Jurkat, Clone E6-1 (cell line): ENCODE results near the gene KRTAP10-9. TPM values are rescaled to one million over a fixed set of nuclear protein-coding genes. Genes with fewer than 3 reads are reported as not detected.
A peak's percentile ranks its signal among the peaks of the same experiment; 100 is the strongest.
"Not testable (repeated sequence)": the region's sequence is repeated elsewhere in the genome, so short reads cannot be mapped to it uniquely, and the experiment has no call there.

Experiments
- DNase-seq: peaks from one replicate; pipeline ENCODE4 v3.0.0-alpha.2; 2011; ENCODE audit warnings: low read depth, low spot score
- H3K4me3 ChIP-seq: 2 replicates; pipeline ENCODE4 v1.5.1; 2011; ENCODE audit warnings: mild to moderate bottlenecking, low read length, control low read depth, moderate library complexity
- polyA plus RNA-seq: library from polyadenylated mRNA; unstranded; fragments of >200 nt; gene quantifications from one replicate; pipeline ENCODE4 v1.2.1, GENCODE V29; 2012; ENCODE audit warnings: missing spikeins; ENCODE audit not compliant: insufficient read length, insufficient read depth

The KRTAP10-9 gene, protein sequence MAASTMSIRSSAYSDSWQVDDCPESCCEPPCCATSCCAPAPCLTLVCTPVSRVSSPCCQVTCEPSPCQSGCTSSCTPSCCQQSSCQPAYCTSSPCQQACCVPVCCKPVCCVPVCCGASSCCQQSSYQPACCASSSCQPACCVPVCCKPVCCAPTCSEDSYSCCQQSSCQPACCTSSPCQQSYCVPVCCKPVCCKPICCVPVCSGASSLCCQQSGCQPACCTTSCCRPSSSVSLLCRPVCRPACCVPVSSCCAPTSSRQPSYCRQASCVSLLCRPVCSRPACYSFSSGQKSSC
- not detected for polyA plus RNA-seq

DNA sequence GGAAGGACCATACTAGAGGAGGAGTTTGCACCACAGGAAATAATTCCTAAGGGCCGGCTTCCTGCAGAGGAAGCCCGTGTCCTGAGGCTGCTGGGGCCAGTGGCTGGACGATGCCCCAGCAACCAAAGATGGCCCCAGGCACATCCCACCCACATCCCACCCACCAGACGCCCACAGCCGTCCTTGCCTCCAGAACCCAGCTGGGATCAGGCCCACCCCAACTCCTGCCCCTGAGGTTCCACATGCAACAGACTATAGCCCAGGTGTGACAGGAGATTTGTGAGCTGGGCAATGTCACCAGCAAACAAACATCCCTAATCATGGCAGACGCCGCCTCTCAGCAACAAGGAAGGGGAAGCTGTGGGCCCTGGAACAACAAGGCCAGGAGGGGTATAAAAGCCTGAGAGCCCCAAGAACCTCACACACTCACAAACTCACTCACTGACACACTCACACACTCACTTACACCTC is at the start of gene KRTAP10-9:
Gene KRTAP10-9 (plus strand): TSS at position 421 of the 471 bp plus-strand sequence. CDS start 79 bp downstream, outside the sequence.
- H3K4me3 ChIP-seq, result no peak within 1 kb of the TSS
- no peak for DNase-seq

DNA sequence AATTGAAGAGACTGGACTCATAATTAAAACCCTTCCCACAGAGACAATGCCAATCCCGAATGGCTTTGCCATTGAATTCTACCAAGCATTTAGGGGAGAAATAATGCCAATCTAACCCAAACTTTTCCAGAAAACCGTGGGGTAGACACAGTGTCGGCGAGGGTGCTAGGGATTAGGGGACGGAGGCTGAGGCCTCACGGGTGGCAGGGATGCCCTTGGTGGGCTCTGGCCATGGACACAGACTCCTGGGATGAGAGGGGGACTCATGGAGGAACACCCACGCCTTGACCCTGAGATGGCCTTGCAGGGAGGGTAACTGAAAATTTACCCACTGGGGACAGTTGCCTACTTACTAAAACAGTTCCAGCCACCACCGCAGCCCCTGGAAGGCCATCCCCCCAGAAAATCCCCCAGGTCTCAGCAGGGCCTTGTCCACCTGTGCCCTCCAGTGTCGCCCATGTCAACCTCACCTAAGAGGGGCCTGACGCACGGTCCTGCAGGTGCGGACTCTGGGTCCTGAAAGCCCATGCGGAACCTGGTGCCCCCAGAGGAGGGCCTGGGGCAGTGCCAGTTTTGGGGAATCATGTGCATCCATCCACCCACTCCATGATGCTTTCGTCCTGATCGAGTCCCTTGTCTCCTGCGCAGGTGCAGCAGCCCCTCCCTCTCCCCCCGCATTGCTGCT is 48.4 kb upstream of the KRTAP10-9 start:
- H3K4me3 ChIP-seq, result no peak overlapping the region
- DNase-seq, result no peak

DNA sequence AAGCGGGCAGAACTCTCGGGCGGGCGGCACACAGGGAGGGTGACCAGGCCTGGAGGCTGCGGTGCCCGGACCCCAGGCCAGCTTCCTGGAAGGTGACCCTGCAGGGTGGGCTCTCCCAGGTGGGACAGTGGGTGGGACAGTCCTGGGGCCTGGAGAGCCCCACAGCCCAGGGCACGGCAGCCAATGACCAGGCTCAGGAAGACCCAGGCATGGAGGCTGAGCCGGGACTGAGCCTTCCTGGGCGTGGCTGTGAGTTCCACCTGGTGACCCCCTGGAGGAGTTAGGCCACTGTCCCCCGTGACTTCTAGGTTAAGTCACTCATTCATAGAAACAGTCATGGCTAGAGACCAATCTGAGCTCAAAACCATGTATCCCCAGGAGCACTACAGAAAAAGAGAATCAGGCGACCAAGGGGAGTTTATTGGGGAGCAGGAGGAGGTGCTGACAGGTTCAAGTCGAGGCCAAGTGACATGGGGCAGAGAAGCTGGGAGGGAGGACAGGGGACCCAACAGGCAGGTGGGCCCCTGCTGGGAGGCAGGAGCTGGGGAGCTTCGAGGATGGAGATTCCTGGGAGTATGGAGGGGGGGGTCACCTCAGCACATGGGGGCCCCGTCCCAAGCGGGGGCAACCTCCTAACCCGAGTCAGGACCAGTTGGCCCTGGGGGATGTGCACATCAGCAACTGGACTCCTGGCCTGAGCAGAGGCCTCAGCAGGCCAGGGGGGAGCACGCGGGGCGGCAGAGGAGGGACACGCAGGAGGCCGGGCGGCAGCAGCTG is 47.6 kb upstream of the KRTAP10-9 start:
- DNase-seq, result no peak
- no peak overlapping the region for H3K4me3 ChIP-seq

DNA sequence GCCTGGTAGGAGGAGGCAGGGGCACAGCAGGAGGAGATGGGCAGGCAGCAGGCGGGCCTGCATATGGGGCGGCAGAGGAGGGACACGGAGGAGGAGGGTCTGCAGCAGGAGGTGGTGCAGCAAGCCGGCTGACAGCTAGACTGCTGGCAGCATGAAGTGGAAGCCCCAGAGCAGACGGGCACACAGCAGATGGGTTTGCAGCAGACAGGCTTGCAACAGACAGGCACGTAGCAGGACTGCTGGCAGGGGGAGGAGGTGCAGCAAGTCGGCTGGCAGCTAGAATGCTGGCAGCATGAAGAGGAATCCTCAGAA is 47.1 kb upstream of the KRTAP10-9 start:
- no peak for DNase-seq
- H3K4me3 ChIP-seq, result no peak overlapping the region

DNA sequence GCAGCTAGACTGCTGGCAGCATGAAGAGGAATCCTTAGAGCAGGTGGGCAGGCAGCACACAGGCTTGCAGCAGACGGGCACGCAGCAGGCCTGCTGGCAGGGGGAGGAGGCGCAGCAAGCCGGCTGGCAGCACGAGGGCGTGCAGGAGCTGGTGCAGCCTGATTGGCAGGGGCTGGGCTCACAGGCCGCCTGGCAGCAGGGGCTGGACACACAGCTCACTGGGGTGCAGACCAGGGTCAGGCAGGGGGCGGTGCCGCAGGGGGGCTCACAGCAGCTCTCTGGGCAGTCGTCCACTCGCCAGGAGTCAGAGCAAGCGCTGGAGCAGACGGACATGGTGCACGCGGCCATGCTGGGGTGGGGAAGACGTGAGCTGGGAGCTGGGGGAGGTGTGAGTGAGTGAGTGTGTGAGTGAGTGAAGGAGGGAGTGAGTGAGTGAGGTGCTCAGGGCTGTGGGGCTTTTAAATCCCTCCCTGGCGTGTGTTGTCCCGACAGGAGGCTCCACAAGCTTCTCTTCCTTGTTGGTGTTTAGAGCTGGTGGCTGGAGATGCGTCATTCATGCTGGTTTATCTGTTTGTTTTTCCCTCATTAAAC is 46.6 kb upstream of the KRTAP10-9 start, which contains the start of gene KRTAP10-5:
Gene KRTAP10-5 (minus strand): TSS at position 374 of the 591 bp plus-strand sequence. CDS start 26 bp downstream, at position 348.
- not testable (repeated sequence) for DNase-seq, H3K4me3 ChIP-seq

DNA sequence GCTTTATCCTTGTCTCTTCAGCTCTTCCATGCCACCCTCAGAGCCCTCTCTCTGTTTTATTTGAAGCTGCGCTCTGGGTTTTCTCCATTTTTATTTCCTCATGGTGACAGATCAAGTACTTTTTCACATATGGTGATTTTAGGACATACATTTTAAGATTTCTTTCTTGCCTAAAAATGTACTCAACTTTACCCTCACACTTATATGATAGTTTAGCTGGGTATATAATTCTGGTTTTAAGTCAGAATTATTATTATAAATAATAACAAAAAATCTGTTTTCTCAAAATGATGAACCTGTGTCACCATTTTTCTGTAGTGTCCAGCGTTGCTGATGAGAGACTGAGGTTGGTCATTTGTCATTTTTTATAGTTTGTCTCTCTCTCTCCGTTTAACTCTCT is 45.7 kb upstream of the KRTAP10-9 start:
- no peak overlapping the region for H3K4me3 ChIP-seq
- DNase-seq, result no peak

DNA sequence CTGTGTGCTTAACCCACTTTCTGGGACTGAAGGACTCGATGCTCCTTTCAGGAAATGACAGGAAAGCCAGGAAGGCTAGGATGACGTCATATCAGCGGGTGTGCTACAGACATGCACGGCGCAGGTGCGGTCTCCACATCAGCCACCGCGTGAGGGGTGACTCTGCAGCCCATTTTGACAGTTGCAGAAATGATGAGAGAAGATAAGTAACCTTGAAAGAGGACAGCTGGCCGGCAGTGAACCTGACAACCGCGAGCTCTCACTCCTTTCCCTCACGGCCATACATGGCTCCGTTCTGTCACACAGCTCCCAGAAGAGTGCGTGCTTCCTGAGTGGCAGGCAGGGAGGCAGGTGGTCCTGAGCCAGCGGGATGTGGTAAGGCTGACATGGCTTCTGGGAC is 44.8 kb upstream of the KRTAP10-9 start:
- no peak overlapping the region for H3K4me3 ChIP-seq
- DNase-seq, result no peak

DNA sequence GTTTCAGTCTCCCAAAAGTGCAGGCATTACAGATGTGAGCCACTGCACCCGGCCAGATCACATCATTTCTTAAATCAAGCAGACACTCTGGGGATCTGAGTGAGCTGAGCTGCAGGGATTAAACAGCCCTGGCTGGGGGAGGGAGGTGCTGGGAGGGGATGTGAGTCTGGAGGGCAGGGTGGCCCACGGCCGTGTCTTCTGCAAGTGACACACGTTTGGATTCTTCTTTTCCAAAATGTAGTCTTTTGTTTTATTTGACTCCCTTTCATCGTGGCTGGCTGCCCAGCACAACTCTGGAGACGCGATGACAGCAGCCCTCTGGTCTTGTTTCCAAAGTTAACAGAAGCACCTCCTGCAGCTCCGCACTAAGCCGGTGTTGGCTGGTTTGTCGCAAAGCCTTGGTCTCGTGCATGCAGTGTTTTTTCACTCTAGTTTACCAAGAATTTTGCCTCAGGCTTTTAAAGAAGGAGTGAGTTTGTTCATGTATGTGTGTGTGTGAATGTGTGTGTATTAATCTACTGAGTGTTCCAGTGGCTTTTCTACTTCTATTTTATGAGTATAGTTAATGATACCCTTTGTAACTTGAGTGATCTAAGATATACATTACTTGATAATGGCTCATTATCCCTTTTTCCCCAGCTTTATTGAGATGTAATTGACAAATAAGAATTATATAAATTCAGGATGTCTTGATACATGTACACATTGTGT is 43.6 kb upstream of the KRTAP10-9 start:
- no peak overlapping the region for H3K4me3 ChIP-seq
- no peak for DNase-seq

DNA sequence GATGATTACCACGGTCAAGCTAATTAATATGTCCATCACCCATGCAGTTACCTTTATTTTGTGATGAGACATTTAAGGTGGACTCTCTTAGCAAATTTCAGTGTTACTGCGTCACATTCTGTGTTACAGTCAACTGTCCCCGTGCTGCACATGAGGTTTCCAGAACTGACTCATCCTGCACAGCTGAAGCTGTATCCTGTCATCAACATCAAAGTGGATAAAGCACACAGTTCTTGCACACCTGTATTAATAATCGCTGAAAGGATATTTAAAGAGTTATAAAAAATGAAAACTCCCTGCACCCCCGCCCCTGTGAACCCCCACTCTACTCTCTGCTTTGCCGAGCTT is 43.1 kb upstream of the KRTAP10-9 start:
- no peak overlapping the region for H3K4me3 ChIP-seq
- DNase-seq, result peak; percentile 9

DNA sequence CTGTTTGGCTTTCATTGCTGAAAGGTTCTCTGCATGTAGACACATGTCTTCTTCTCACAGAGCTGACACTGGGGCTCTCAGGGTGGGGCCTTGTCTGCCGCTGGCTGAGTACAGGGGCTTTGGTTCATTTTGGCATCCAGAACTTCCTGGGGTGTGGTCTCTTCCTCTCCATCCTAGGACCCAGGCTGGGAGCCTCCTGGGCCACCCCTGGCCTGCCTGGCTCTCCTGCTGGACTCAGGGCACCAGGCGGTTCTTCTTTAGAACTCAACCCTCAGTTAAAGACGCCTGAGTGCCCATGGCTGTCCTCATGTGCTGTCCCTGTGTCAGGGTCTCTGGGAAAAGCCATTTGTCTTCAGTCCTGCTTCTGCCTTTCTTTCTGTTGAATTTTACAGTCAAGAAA is 41.0 kb upstream of the KRTAP10-9 start:
- no peak for DNase-seq
- H3K4me3 ChIP-seq, result no peak overlapping the region

DNA sequence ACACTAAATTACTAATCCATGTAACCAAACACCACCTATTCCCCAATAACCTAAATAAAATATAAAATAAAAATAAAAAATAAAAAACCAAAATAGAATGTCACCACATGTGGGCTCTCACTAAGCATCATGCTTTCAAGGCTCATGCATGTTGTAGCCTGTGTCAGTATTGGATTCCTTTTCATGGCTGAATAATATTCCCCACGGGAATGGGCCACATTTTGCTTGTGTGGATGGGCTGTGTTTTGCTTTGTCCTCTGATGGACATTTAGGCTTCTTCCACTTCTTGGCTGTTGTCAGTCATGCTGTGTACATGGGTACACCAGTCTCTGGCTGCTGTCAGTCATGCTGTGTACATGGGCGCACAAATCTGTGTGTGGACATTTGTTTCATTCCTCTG is 37.8 kb upstream of the KRTAP10-9 start:
- DNase-seq, result no peak
- no peak overlapping the region for H3K4me3 ChIP-seq

DNA sequence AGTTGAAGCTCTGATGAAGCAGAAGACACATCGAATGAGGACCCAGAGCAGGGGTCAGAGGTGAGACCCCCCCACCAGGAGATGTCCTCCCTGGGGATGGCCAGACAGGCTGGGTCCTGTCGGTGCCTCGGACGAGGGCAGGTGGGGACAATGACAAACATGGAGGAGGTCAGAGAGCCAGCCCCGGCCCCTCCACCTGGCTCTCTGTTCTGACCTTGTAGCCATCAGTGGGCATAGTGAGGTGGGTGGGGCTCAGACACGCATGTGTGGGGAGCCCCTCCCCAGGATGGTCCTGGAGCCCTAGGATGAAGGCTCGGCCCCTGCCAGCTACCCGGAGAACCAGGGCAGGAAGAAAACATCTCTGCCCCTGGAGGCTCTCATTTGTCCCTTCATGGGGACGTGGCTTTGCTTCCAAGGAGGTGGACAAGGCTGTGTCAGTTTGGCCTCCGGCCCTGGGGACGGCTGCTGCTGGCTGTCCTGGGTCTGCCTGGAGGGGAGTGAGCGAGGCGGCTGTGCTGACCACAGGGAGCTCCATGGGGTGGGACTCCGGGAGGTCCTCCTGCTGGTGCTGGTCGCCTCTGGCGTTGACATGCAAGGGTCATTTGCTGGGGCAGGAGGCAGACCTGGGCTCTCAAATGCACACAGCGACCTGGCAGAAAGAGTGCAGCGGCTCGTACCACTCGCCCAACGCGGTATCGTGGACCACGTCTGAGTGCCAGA is 37.1 kb upstream of the KRTAP10-9 start:
- H3K4me3 ChIP-seq, result no peak overlapping the region
- DNase-seq, result no peak

DNA sequence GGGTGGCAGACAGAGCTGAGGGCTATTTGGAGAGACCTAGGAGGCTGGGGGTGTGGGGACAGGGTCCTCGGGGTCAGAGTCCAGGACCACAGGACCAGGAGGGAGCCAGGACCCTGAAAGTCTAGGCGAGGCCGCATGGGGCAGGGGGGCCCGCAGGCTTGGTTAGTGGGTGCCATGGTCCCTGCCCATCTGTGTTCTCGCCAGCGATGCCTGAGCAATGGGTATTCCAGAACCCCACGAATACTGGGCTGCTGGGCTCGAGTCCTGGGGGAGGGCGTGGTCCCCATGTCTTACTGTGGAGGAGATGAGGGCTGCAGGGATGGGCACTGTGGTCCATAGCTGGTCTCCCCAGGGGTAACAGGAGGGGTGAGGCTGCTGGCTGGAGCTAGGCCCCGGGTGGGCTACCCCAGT is 36.6 kb upstream of the KRTAP10-9 start:
- no peak overlapping the region for H3K4me3 ChIP-seq
- DNase-seq, result no peak

DNA sequence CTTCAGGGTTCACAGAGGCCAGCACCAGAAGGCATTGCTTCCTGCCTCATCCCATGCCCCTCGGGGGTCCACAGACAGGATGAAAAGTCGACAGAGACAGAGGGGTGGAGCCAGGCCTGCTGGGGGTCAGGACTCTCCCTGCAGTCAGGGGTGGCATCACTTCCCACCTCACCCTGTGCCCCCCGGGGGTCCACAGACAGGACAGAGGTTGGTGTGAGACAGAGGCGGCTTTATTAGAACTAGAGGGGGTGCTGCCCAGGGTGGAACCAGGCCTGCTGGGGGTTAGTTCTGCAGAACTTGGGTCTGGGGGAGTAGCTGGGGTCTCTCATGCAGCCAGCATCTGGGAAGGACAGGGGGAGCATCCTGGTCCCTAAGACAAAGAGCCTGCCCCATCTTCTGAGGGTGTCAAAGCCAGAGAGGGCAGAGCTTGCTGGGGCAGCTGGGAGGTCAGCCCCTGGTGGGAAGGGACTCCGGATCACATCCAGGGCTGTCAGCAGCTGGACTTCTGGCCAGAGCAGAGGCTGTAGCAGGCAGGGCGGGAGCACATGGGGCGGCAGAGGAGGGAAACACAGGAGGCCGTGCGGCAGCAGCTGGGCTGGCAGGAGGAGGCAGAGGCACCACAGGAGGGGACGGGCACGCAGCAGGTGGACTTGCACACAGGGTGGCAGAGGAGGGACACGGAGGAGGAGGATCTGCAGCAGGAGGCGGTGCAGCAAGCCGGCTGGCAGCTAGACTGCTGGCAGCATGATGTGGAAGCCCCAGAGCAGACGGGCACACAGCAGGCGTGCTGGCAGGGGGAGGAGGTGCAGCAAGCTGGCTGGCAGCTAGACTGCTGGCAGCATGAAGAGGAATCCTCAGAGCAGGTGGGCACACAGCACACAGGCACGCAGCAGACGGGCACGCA is 35.7 kb upstream of the KRTAP10-9 start:
- DNase-seq, result not testable (repeated sequence)

DNA sequence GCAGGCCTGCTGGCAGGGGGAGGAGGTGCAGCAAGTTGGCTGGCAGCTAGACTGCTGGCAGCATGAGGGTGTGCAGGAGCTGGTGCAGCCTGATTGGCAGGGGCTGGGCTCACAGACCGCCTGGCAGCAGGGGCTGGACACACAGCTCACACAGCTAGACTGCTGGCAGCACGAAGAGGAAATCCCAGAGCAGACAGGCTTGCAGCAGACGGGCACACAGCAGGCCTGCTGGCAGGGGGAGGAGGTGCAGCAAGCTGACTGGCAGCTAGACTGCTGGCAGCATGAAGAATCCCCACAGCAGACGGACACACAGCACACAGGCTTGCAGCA is 35.1 kb upstream of the KRTAP10-9 start:
- DNase-seq, H3K4me3 ChIP-seq: not testable (repeated sequence)

More for the DNA sequence above, 35.7 kb upstream of the KRTAP10-9 start:
- H3K4me3 ChIP-seq, result not testable (repeated sequence)

DNA sequence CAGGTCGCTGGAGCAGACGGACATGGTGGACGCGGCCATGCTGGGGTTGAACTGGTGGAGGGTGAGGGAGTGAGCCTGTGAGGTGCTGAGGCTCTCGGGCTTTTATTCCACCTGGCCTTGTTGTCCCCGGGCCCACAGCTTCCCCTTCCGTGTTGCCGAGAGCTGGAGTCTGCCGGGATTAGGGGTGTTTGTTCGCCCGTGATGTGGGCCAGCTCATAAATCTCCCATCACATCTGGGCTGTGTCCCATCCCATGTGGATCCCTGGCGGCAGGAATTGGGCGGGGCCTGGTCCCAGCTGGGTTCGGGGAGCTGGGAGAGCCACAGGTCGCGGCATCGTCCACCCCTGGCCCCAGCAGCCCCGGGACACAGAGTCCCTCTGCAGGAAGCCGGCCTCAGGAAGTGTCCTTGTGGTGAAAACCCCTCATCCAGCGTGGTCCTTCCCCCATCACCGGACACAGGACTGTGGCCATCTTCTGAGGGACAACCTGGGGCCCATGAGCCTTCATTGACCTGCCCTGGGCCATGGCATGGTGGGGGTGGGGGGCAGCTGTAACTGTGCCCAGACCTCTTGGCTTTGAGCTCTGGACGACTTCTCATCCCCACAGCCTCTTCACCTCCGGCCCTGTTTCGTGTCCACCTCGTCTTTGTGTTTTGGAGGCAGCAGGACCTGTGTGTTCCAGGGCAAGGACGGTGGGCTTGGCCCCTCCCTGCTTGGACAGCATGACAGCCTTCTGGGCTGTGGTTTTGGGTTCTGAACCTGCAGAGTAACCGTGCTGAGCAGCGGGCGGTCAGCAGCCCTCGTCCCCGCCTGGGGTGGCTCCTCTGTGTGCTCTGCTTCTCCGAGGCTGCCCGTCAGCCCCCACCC is 34.2 kb upstream of the KRTAP10-9 start, which contains the start of gene KRTAP10-6:
Gene KRTAP10-6 (minus strand): TSS at position 60 of the 866 bp plus-strand sequence. CDS start 21 bp downstream, at position 39.
- no peak within 1 kb of the TSS for H3K4me3 ChIP-seq
- DNase-seq, result no peak
